Hematopoietic multipotent progenitor cell treated with erythropoietin and hydrocortisone succinate and interleukin-3 and kit ligand, for 17 days (in vitro differentiated cells): ENCODE results near the gene SUPT20H.

Source experiments
- DNase-seq: peaks from one replicate; pipeline ENCODE4 v3.0.0-alpha.2; 2015; ENCODE audit warnings: low spot score

The SUPT20H gene

GRCh38 chr13:36999054-36999714, 60.3 kb downstream of the SUPT20H start, which contains the start of gene ALG5:
ALG5 (minus strand) TSS chr13:36999340; CDS start chr13:36999300, 40 bp downstream.
- DNase-seq = peak; percentile 93

GRCh38 chr13:36998624-36999041, 60.9 kb downstream of the SUPT20H start:
- peak; percentile 29 for DNase-seq

- no peak for DNase-seq
Observed at GRCh38 chr13:36997716-36998427, 61.6 kb downstream of the SUPT20H start.

GRCh38 chr13:36992362-36992761, 67.1 kb downstream of the SUPT20H start:
- DNase-seq = no peak

- DNase-seq = no peak
Observed at GRCh38 chr13:36986462-36987240, 72.8 kb downstream of the SUPT20H start.

GRCh38 chr13:36981156-36981743, 78.2 kb downstream of the SUPT20H start:
- peak; percentile 49 for DNase-seq

- no peak for DNase-seq
Observed at GRCh38 chr13:36979361-36980050, 80.0 kb downstream of the SUPT20H start.

GRCh38 chr13:36975172-36975571, 84.3 kb downstream of the SUPT20H start:
- DNase-seq = no peak

GRCh38 chr13:36973621-36974295, 85.7 kb downstream of the SUPT20H start:
- DNase-seq = no peak

GRCh38 chr13:36973009-36973408, 86.5 kb downstream of the SUPT20H start:
- DNase-seq = no peak

- DNase-seq = no peak
Observed at GRCh38 chr13:36966404-36966803, 93.1 kb downstream of the SUPT20H start.

GRCh38 chr13:36965767-36966166, 93.7 kb downstream of the SUPT20H start:
- no peak for DNase-seq

GRCh38 chr13:36959456-36960116, 99.9 kb downstream of the SUPT20H start:
- no peak for DNase-seq
